SJSA1 (cell line): Measurements from ENCODE around the gene IGFL3. TPM values are rescaled to one million over a fixed set of nuclear protein-coding genes. Genes with fewer than 3 reads are reported as not detected.
"Not testable (repeated sequence)": the region's sequence is repeated elsewhere in the genome, so short reads cannot be mapped to it uniquely, and the experiment has no call there.

Experiments
- DNase-seq, 2 experiments: peaks; one replicate each; pipeline ENCODE4 v3.0.0-alpha.2; 2015 to 2020; ENCODE audit warnings: low spot score in 2 of 2, low read depth in 1 of 2
- H3K27ac ChIP-seq: fragments of 250-450 bp; sonication (Bioruptor Pico); 2 replicates; pipeline ENCODE4 v1.5.1; 2020; ENCODE audit warnings: mild to moderate bottlenecking, moderate library complexity
- H3K27me3 ChIP-seq: fragments of 250-450 bp; sonication (Bioruptor Pico); replicated peaks from 2 replicates; pipeline ENCODE4 v1.5.1; 2020; ENCODE audit warnings: mild to moderate bottlenecking, moderate library complexity
- H3K36me3 ChIP-seq: fragments of 250-450 bp; sonication (Bioruptor Pico); 2 replicates; pipeline ENCODE4 v1.5.1; 2020; ENCODE audit warnings: mild to moderate bottlenecking
- H3K4me1 ChIP-seq: fragments of 250-450 bp; sonication (Bioruptor Pico); replicated peaks from 2 replicates; pipeline ENCODE4 v1.6.1; 2021; ENCODE audit warnings: mild to moderate bottlenecking
- H3K4me3 ChIP-seq: fragments of 250-450 bp; sonication (Bioruptor Pico); 2 replicates; pipeline ENCODE4 v1.5.1; 2020; ENCODE audit warnings: mild to moderate bottlenecking
- H3K9me3 ChIP-seq: fragments of 250-450 bp; sonication (Bioruptor Pico); replicated peaks from 2 replicates; pipeline ENCODE4 v1.5.1; 2020; ENCODE audit warnings: mild to moderate bottlenecking
- total RNA-seq: library from RNA; depleted of rRNA; stranded (reverse); fragments of >200 nt; shearing (Covaris generic); gene quantifications from 2 replicates; pipeline ENCODE4 v1.2.3, GENCODE V29; 2014; rRNA removed

The IGFL3 gene
- not detected in 2 replicates for total RNA-seq

DNA sequence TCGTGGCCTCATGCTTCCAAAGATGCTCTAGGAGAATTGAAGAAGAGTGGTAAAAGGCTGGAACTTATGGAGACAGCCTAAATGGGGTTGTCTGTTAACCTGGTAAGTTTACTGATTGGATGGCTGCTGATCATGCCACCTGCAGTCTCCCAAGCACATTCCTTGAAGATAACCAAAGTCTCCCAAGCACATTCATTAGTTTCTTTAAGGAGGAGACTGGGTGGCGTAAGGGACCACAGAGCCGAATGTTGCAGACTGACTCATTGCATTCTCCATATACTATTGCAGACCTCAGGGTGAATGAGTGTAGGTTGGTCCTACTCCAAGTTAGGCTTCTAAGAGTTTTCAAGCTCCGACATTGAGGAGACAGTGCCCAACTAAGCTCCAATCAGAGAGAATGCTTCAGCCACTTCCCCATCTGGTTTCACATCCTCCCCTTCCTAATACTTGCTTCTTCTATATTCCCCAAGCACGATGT is at the start of gene IGFL3:
IGFL3 (minus strand) TSS at position 51 of the 478 bp plus-strand sequence; CDS start at position 12, 39 bp downstream.
- no peaks in the 10 kb centered on the region for H3K9me3 ChIP-seq
- H3K36me3 ChIP-seq = no peaks in the 10 kb centered on the region
- H3K4me3 ChIP-seq = no peak within 1 kb of the TSS
- H3K27me3 ChIP-seq = no peaks in the 10 kb centered on the region
- no peak for DNase-seq
- H3K4me1 ChIP-seq = no peaks in the 10 kb centered on the region
- H3K27ac ChIP-seq = no peak within 1 kb of the TSS

GRCh38 chr19:46173886-46174480 is 49.5 kb upstream of the IGFL3 start:
- Histone ChIP-seq H3K27me3 (no peaks in the 10 kb centered on the region; the same call in 1 of the 2 replicates), H3K9me3 (peaks cover 4% of the 10 kb centered on the region; the same call in 1 of the 2 replicates)
- DNase-seq = no peak

GRCh38 chr19:46162731-46163130 is 38.2 kb upstream of the IGFL3 start:
- no peaks in the 10 kb centered on the region for H3K36me3 ChIP-seq
- H3K27me3 ChIP-seq = no peaks in the 10 kb centered on the region
- no peak overlapping the region for H3K27ac ChIP-seq
- H3K4me1 ChIP-seq = peaks cover 15% of the 10 kb centered on the region
- peak in 1 of 2 experiments; percentile 52 for DNase-seq
- no peak overlapping the region for H3K4me3 ChIP-seq
- peaks cover 8% of the 10 kb centered on the region for H3K9me3 ChIP-seq

More at GRCh38 chr19:46173886-46174480, 49.5 kb upstream of the IGFL3 start:
- no peaks in the 10 kb centered on the region for H3K36me3 ChIP-seq
- H3K4me3 ChIP-seq = no peak overlapping the region
- H3K27ac ChIP-seq = no peak overlapping the region
- H3K4me1 ChIP-seq = no peaks in the 10 kb centered on the region

DNA sequence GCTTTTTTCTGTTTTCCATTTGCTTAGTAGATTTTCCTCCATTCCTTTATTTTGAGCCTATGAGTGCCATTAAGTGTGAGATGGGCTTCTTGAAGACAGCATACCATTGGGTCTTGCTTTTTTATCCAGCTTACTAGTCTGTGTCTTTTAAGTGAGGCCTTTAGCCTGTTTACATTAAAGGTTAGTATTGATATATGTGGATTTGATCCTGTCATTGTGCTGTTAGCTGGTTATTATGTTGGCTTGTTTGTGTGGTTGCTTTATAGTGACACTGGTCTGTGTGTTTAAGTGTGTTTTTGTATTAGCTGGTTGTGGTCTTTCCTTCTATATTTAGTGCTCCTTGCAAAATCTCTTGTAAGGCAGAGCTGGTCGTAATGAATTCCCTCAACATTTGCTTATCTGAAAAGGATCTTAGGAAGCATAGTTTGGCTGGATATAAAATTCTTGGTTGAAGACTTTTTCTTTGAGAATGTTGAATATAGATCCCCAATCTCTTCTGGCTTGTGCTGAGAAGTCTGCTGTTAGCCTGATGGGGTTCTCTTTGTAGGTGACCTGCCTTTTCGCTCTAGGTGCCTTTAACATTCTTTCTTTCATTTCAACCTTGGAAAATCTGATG is 37.3 kb upstream of the IGFL3 start:
- H3K27ac ChIP-seq, H3K9me3 ChIP-seq, DNase-seq, H3K4me3 ChIP-seq, H3K36me3 ChIP-seq, H3K27me3 ChIP-seq: not testable (repeated sequence)
- H3K4me1 ChIP-seq = peaks cover 15% of the 10 kb centered on the region

DNA sequence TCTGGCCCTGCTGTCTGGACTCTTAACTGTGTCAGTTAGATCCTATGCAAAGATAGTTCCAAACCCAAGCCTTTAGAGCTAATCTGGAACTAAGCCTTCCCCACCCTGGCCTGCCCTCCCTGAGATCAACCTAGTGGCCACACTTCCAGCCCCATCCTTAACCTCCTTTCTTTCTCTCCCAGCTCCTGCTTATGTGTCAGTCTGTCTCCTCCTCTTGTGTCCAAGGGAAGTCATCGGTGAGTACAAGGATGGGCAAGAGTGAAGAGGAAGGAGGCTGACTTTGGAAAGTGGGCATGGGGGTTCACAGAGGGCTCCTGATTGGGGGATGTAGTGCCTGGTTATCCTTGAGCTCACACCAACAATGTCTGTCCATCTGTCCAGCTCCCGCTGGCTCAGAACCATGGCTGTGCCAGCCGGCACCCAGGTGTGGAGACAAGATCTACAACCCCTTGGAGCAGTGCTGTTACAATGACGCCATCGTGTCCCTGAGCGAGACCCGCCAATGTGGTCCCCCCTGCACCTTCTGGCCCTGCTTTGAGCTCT is 35.8 kb upstream of the IGFL3 start:
- H3K9me3 ChIP-seq = peaks cover 8% of the 10 kb centered on the region
- DNase-seq = no peak

GRCh38 chr19:46159418-46160232 is 35.1 kb upstream of the IGFL3 start:
- Histone ChIP-seq H3K9me3 (peaks cover 8% of the 10 kb centered on the region), H3K4me1 (peaks cover 25% of the 10 kb centered on the region), H3K4me3 (no peak overlapping the region), H3K36me3 (no peaks in the 10 kb centered on the region), H3K27me3 (no peaks in the 10 kb centered on the region), H3K27ac (no peak overlapping the region)
- no peak for DNase-seq

More for the DNA sequence above, 35.8 kb upstream of the IGFL3 start:
- Histone ChIP-seq H3K4me1 (peaks cover 19% of the 10 kb centered on the region), H3K27ac (no peak overlapping the region), H3K4me3 (no peak overlapping the region), H3K36me3 (no peaks in the 10 kb centered on the region), H3K27me3 (no peaks in the 10 kb centered on the region)

DNA sequence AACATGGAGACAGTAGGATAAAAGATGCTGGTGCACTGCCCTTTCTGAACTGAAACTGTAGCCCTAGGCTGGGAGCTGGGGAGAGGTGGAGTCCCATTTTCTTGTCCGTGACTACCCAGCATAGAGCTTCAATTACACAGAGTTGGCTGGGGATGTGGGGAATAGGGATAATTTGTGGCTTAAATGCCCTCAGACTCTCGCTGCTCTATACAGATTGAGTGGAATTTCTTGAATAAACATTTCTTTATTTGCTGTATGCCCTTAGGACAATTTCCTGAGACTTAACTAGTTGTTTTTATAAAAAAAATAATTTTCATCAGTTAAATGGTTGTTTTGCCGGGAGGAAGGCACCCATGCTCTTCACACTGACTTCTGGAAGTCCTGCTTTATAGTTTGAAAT is 30.7 kb upstream of the IGFL3 start:
- H3K36me3 ChIP-seq = no peaks in the 10 kb centered on the region
- 0 out of 2 replicates have a peak, but pooled peaks cover 1% of the 10 kb centered on the region for H3K27me3 ChIP-seq

GRCh38 chr19:46150606-46151005 is 26.1 kb upstream of the IGFL3 start:
- no peaks in the 10 kb centered on the region for H3K9me3 ChIP-seq
- no peak overlapping the region for H3K27ac ChIP-seq
- H3K4me1 ChIP-seq = peaks cover 11% of the 10 kb centered on the region
- H3K27me3 ChIP-seq = 0 out of 2 replicates have a peak, but pooled peaks cover 3% of the 10 kb centered on the region
- H3K36me3 ChIP-seq = no peaks in the 10 kb centered on the region
- H3K4me3 ChIP-seq = no peak overlapping the region
- no peak for DNase-seq

More for the DNA sequence above, 30.7 kb upstream of the IGFL3 start:
- Histone ChIP-seq H3K27ac (no peak overlapping the region), H3K4me1 (peaks cover 12% of the 10 kb centered on the region), H3K9me3 (no peaks in the 10 kb centered on the region), H3K4me3 (no peak overlapping the region)
- DNase-seq = peak in 1 of 2 experiments; percentile 48

GRCh38 chr19:46147791-46148288 is 23.4 kb upstream of the IGFL3 start, which contains the start of gene IGFL2:
TSS of gene IGFL2 (plus strand) at chr19:46148238. CDS start at chr19:46148279, 41 bp downstream.
- DNase-seq = no peak
- 0 out of 2 replicates have a peak, but pooled peaks cover 3% of the 10 kb centered on the region for H3K27me3 ChIP-seq

GRCh38 chr19:46147166-46147740 is 22.8 kb upstream of the IGFL3 start:
- Histone ChIP-seq H3K27me3 (0 out of 2 replicates have a peak, but pooled peaks cover 3% of the 10 kb centered on the region), H3K4me3 (no peak overlapping the region), H3K9me3 (no peaks in the 10 kb centered on the region), H3K27ac (no peak overlapping the region), H3K4me1 (no peaks in the 10 kb centered on the region), H3K36me3 (no peaks in the 10 kb centered on the region)
- no peak for DNase-seq

More at GRCh38 chr19:46147791-46148288, 23.4 kb upstream of the IGFL3 start, which contains the start of gene IGFL2:
- no peak within 1 kb of the TSS for H3K4me3 ChIP-seq
- H3K36me3 ChIP-seq = no peaks in the 10 kb centered on the region
- H3K27ac ChIP-seq = no peak within 1 kb of the TSS
- H3K9me3 ChIP-seq = no peaks in the 10 kb centered on the region
- no peaks in the 10 kb centered on the region for H3K4me1 ChIP-seq

GRCh38 chr19:46144756-46145155 is 20.3 kb upstream of the IGFL3 start:
- H3K27ac ChIP-seq = no peak overlapping the region
- no peaks in the 10 kb centered on the region for H3K36me3 ChIP-seq
- no peak overlapping the region for H3K4me3 ChIP-seq
- H3K4me1 ChIP-seq = peaks cover 4% of the 10 kb centered on the region; the same call in 1 of the 2 replicates
- H3K9me3 ChIP-seq = no peaks in the 10 kb centered on the region
- H3K27me3 ChIP-seq = no peaks in the 10 kb centered on the region
- no peak for DNase-seq

DNA sequence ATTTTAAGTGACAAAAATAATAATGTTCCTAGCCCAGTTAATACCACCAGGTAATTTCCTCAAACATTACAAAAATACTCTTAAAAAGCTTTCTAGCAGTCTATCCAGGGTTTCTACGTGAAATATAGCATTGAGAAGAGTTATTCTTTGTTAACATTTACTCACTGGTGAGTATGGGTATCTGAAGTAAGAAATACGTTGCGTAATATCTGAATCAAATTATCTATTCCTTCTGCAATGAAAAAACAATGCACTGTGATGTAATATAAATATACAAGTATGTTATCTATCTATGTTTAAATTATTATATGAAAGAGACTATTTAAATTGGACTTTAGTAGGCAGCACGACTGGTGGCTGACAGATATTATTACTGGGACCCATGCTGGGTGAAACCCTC is 17.8 kb upstream of the IGFL3 start:
- H3K27ac ChIP-seq = no peak overlapping the region
- DNase-seq = no peak

DNA sequence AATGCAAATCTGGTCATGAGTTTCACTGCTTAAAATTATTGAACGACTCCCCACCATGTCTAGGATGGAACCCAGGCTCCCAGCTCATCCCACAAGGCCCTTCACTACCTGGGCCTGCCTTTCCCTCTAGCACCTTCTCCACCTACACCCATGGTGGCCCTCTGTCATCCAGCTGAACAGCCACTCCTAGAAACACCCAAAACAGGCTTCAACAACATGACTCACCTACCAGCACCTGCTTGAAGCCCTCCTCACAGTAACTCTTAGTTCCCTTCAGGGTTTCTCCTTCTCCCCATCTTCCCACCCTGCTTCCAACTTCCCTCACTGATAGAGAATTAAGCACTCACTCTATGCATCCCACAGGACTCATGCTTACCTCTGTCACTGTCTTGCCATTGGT is 16.9 kb upstream of the IGFL3 start:
- Histone ChIP-seq H3K27me3 (no peaks in the 10 kb centered on the region), H3K9me3 (no peaks in the 10 kb centered on the region), H3K27ac (no peak overlapping the region), H3K4me1 (peaks cover 4% of the 10 kb centered on the region; the same call in 1 of the 2 replicates), H3K4me3 (no peak overlapping the region), H3K36me3 (no peaks in the 10 kb centered on the region)
- DNase-seq = no peak

More for the DNA sequence above, 17.8 kb upstream of the IGFL3 start:
- no peaks in the 10 kb centered on the region for H3K27me3 ChIP-seq
- H3K9me3 ChIP-seq = no peaks in the 10 kb centered on the region
- no peak overlapping the region for H3K4me3 ChIP-seq
- no peaks in the 10 kb centered on the region for H3K36me3 ChIP-seq
- peaks cover 4% of the 10 kb centered on the region; the same call in 1 of the 2 replicates for H3K4me1 ChIP-seq
